OCI-LY3 (cell line): Measurements from ENCODE around the gene ATP10B.

Experiments
- EZH2phosphoT487 ChIP-seq: fragments of 200-600 bp; shearing (Covaris generic); IDR thresholded peaks from 2 replicates; pipeline ENCODE4 v1.6.1; 2018; ENCODE audit warnings: antibody characterized with exemption, mixed run types, low read depth
- TF ChIP-seq, protein P1 (sequence below): fragments of 200-600, 300-600 bp; sonication (generic); IDR thresholded peaks from 2 replicates; pipeline ENCODE4 v1.5.1; 2014; ENCODE audit warnings: antibody characterized with exemption, low read length, low read depth

DNA sequence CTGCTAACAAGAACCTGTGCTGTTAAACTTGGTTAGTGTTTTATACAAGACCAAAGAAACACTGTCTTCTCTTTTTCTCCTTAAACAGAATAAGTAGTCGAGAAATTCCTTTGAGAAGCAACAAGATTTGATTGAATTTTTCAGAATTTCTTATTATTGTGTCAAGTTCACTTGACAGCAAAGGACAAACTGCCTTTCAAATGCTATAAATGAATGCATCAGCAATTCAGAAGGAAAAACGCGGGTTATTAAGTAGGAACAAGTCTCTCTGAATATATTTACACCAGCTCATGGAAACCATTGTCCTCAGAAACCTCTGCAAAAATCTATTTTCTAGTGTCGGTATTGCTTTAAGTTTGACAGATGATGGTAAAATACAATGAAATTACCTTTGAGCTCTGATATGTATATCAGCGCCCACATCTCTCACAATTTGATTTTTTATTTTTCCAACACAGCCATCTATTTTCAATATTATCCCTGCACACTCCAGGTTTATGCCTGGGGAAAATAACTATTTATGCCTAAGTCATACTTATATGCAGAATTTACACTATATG lies 4.4 kb downstream of the ATP10B start:
- TF ChIP-seq, protein P1, sequence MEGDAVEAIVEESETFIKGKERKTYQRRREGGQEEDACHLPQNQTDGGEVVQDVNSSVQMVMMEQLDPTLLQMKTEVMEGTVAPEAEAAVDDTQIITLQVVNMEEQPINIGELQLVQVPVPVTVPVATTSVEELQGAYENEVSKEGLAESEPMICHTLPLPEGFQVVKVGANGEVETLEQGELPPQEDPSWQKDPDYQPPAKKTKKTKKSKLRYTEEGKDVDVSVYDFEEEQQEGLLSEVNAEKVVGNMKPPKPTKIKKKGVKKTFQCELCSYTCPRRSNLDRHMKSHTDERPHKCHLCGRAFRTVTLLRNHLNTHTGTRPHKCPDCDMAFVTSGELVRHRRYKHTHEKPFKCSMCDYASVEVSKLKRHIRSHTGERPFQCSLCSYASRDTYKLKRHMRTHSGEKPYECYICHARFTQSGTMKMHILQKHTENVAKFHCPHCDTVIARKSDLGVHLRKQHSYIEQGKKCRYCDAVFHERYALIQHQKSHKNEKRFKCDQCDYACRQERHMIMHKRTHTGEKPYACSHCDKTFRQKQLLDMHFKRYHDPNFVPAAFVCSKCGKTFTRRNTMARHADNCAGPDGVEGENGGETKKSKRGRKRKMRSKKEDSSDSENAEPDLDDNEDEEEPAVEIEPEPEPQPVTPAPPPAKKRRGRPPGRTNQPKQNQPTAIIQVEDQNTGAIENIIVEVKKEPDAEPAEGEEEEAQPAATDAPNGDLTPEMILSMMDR: no peak
- TF ChIP-seq EZH2phosphoT487: no peak
